CD4-positive, alpha-beta T cell treated with Interleukin-4 for 4 hours (primary cell): ENCODE results near the gene PISD.

Experiments
- DNase-seq: peaks from one replicate; pipeline ENCODE4 v3.0.0-alpha.2; 2020

Gene PISD

DNA sequence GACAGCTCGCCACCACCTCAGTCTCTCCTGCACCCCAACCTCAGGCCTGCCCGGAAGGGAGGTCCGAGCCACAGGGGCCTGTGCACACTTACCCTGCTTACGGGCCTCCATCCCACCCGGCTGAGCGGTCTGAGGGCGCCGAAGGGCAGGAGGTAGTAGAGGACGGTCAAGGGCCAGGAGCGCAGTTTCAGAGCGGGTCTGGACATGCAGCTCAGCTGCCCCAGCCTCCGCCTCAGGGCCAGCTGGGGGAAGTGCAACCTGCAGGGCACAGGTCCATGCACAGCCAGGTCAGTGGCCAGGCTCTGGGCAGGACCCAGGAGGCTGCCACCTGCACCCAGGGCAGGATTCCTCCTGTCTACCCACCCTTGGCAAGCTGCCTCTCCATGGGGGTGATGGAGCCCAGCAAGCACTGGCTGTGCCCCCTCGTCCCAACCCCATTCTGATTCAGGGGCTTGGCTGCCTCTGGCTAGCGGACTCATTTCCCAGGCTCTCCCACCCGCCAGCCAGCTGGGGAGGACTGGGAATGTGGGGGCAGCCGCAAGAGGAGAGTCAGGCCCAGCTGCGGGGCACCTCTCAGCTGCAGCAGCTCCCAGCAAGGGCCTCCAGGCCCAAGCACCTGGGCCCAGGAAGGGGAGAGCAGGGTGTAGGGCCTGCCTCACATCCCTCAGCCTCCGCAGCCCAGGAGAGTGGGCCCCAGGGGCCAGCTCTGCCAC, 38.3 kb downstream of the PISD start:
- no peak for DNase-seq

GRCh38 chr22:31622980-31623379, 39.0 kb downstream of the PISD start:
- no peak for DNase-seq

DNA sequence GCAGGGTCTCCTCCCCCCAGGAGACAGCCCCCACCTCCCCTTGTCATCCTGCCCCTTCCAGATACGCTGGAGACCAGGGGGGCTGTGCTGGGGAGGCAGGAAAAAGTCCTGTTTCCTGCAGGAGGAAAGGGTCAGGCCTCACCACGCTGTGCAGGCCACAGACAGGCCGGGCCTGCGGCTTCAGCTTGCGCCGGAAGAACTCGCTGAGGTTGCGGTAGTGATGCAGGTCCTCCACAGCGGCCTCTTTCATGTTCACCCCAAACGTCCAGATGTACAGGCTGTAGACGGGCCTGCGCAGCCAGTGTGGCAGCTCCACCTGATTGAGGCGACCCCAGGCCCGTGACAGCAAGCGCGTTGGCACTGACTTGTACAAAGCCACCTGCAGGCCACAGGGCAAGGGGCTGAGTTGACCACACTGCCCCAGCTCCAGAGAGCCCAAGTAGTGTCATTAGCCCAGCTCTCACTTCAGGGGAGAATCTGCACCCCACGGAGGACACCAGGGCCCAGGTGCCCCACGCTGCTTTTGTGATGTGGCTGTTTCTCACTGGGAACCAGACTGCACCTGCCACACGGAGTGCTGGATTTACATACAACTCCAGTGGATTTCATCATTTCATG, 40.4 kb downstream of the PISD start:
- no peak for DNase-seq

DNA sequence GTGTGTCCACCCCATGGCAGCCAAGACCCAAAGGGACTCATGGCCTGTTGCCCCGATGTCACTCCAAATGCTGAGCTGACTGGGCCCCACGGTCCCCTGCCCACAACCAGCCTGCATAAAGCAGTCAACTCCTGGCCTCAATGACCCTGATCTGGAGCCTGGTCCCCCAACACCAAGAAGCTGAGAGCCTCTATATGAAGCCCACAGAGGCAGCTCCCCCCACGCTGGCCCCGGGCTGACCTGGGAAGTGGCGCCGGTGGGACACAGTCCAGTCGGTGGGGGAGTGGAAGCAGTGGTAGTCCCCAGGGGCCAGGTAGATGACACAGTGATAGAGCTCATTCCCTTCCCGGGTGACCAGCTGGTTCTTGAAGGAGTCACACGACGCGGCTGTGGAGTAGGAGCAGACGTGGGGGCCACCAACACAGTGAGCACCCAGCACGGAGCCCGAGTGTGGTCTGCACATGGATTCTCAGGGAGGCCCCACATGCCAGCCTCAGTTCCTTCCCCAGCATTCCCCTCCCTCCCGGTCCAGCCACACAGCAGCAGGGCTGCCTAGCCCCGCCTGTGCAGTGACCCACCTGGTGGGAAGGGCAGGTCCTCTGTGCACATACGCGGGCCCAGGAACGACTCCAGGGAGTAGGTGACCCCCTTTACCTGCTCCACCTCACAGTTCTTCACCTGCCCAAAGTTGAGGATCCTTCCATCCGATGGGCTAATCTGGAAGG, 41.1 kb downstream of the PISD start:
- no peak for DNase-seq

GRCh38 chr22:31619611-31620300, 42.3 kb downstream of the PISD start:
- no peak for DNase-seq

GRCh38 chr22:31618471-31619176, 43.4 kb downstream of the PISD start:
- DNase-seq, result no peak

DNA sequence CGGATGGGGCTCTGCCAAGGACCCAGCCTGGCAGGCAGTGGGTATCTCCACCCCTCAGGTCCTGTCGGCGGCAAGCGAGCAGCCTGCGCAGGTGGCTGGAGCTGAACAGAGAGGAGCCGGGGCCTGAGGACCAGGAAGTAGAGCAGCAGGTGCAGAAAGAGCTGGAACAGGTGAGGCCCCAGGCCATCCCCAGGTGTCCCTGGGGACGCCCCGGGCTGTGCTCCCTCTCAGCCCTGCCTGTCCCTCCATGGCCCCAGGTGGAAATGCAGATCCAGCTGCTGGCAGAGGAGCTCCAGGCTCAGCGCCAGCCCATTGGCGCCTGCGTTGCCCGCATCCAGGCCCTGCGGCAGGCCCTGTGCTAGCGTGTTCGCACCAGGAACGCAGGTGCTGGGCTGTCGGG, 44.0 kb downstream of the PISD start:
- no peak for DNase-seq

- peak; percentile 7 for DNase-seq
Measured at GRCh38 chr22:31616315-31616980, 45.6 kb downstream of the PISD start.

DNA sequence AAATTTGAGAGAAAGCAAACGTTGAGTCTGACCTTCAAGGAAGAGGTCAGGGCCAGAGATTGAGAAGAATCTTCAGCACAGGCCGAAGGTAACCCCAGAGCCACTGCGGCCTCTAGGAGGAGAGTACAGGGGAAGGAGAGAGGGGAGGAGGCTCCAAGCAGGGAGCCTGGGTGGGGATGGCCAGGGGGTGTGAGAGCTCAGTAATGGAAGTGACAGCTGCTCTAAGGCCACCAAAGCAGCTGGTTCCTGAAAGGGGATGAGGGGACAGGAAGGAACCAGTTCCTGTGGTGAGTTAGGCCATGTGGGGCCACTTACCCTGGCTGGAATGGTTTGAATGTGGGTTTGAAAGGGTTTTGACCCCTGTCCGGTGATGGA, 46.1 kb downstream of the PISD start:
- no peak for DNase-seq

DNA sequence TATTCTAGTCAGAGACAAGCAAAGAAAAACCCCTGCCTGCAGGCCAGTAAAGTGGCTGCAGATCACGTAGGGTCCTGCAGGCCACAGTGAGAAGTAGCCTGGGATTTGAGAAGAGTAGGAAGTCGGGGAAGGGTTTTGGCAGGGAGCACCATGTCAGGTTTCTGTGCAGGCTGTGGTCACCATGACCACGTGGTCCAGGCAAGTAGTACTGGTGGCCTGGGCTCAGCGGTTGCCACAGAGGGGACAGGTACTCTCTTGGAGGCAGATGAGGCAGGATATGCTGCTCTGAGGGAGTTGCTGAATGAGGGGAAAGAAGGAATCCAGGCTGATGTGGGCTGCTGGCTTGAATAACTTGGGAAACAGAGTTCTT, 46.5 kb downstream of the PISD start:
- no peak for DNase-seq

DNA sequence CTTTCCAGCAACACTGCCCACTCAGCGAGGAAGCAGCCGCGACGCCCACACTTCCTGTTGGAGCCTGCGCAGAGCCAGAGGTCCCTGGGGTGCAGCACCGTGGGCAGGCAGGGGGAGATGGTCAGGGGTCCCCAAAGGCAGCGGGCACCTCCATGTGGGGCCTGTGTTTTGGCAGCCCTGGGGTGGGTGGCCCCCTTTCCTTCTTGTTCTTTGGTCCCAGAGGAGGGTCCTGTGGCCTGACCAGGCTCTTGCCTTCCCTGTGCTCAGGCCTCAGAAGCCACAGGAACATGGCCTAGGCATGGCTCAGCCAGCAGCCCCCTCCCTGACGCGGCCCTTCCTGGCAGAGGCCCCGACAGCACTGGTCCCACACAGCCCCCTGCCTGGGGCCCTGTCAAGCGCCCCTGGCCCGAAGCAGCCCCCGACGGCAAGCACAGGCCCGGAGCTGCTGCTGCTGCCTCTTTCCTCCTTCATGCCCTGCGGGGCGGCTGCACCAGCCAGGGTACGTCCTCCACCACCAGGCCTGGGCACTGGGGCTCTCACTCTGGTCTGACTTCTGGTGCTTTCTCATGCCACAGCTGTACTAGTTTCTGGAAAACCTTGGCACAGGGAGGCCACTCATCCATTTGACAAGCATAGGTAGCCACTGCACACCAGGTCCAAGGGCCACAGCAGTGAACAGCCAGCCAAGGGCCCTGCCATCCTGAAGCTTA, 47.1 kb downstream of the PISD start:
- no peak for DNase-seq

DNA sequence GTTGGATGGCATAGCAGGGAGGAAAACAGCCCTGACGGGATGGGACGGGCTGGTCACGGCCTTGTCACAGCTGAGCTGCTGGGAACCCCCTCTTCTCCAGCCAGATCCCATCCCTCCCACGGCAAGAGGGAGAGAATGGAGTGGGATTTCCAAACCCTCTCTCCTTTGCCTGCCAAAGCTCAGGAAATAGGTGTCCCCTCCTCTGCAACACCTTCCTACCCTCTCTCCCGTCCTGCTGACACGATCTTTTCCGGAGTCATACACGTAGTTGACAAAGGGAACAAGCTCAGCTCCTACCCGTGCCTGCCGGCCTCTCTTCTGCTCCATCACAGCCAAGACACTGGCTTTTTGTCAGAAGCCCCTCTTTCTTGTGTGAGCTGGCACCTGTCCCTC, 48.1 kb downstream of the PISD start:
- no peak for DNase-seq

GRCh38 chr22:31613286-31613903, 48.6 kb downstream of the PISD start:
- DNase-seq, result no peak

GRCh38 chr22:31612891-31613285, 49.1 kb downstream of the PISD start:
- DNase-seq, result no peak

DNA sequence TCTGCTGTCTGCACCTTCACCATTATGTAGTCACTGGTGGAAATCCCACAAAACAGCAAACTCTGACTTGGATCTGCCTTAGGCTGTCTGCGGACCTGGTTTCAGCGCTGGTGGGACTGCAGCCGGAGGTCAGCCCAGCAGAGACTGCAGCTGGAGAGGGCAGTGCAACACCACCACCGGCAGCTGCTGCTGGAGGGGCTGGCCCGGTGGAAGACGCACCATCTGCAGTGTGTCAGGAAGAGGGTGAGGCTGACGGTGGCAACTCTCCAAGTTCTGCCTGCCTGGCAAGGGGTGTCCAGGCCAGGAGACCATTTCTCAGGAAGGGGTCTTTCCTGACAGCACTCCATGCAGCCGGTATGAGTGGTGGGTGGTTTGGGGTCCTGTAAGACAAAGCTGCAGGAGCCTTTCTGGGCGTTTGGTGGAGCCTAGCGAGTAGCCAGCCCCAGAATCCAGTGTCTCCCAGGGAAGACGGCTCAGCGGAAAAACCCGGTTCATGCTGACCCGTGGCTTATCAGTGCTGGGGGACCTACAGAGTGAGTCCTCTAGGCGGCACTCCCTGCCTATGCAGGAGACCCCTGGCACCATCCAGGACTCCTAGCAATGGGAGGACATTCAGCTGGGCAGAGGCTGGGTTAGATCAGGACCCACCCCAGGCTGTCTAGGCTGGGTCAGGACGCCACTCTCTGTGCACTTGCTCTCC, 50.8 kb downstream of the PISD start:
- no peak for DNase-seq

- DNase-seq, result no peak
Measured at GRCh38 chr22:31610611-31611010, 51.4 kb downstream of the PISD start.

- DNase-seq, result no peak
Measured at GRCh38 chr22:31609716-31610115, 52.3 kb downstream of the PISD start.

DNA sequence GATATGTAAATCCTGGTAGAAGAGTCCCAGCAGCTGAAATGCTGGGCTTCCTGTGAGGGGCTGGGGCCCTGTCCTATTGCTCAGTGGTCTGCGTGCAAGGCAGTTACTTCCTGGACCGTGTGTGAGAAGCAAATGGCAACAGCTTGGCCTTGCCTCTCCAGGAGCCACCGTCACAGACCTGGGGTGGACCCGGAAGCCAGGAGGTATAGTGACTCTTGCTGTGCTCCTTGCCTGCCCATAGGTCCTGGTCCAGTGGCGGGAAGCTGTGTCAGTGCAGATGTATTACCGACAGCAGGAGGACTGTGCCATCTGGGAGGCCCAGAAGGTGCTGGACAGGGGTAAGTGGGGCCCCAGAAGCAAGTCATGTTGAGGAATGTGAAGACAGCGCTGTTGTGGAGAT, 54.3 kb downstream of the PISD start:
- no peak for DNase-seq

GRCh38 chr22:31605851-31606585, 56.0 kb downstream of the PISD start:
- no peak for DNase-seq
